GM19239 (cell line): ENCODE data around the gene SEC22C.
"Not testable (repeated sequence)": the region's sequence is repeated elsewhere in the genome, so short reads cannot be mapped to it uniquely, and the experiment has no call there.

Source experiments
- DNase-seq: peaks from one replicate; pipeline ENCODE4 v3.0.0; 2011; ENCODE audit warnings: low spot score; ENCODE audit not compliant: insufficient read length
- FAIRE-seq: peaks from 2 replicates; lab custom pipeline; 2011; peaks lifted over from hg19 to GRCh38; lab: Jason Lieb, UNC

The SEC22C gene

DNA sequence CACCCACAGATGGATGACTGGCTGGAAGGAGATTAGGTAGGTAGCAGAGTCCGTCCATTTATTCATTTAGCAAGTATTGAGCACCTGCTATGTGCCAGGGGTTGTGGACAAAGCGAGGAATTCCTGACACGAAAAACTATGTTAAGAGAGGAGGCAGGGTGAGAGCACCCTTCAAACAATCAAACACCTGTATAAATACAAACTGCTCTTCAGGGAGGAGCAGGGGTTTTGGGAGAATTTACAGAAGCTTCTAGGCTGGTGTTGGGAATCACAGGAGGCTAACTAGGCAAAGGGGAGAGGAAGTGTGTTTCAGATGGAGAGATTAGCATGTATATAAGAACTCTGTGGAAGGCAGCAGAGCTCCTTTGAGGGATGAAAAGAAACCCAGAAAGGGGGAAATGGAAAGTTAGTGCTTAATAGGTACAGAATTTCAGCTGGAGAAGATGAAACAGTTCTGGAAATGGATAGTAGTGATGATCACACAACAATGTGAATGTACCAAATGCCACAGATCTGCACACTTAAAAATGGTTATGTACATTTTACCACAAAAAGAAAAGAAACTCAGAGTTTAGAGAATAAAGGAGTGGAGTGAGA is 805 bp upstream of the SEC22C start:
- DNase-seq, result no peak
- FAIRE-seq, result no peak

DNA sequence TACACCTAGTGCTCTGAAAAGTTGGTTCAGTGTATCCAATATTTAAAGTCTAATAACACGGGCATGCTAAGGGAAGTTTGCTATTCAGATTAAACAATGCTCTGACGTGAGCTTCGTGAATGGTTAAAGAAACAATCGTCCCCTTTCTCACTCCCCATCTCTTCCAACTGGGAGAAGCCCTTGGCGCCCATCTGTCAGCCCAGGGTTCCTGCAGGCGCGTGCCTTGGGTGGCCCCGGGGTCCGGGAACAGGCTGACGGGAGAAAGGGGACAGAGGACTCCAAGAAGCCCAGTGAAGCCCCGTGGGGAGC is 413 bp downstream of the SEC22C start:
- no peak for DNase-seq
- peak; percentile 57 for FAIRE-seq

DNA sequence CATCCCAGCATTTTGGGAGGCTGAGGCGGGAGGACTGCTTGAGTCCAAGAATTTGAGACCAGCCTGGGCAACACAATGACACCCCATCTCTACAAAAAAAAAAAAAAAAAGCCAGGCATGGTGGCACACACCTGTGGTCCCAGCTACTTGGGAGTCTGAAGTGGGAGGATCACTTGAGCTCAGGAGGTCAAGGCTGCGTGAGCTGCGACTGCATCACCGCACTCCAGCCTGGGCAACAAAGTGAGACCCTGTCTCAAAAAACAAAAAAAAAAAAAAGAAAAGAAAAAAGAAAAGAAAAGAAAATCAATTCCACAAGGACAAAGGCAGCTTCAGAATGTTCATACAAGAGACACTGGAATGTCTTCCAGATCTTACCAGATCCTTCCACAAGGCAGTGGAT is 2.4 kb downstream of the SEC22C start:
- FAIRE-seq, result not testable (repeated sequence)

DNA sequence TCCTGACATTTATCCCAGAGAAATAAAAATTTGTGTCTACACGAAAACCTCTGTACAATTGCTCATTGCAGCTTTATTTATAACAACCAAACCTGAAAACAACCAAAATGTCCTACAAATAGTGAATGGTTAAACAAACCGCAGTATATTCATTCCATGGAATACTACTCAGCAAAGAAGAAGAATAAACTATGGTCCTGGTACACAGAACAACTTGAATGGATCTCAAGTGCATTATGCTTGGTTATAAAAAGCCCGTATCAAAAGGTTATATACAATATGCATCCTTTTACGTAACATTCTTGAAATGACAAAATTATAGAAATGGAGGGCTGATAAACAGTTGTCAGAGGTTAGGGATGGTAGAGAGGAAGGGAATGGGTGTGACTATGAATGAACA is 3.7 kb downstream of the SEC22C start:
- DNase-seq (no peak), FAIRE-seq (peak; percentile 49)

More for the DNA sequence above, 2.4 kb downstream of the SEC22C start:
- DNase-seq, result not testable (repeated sequence)

DNA sequence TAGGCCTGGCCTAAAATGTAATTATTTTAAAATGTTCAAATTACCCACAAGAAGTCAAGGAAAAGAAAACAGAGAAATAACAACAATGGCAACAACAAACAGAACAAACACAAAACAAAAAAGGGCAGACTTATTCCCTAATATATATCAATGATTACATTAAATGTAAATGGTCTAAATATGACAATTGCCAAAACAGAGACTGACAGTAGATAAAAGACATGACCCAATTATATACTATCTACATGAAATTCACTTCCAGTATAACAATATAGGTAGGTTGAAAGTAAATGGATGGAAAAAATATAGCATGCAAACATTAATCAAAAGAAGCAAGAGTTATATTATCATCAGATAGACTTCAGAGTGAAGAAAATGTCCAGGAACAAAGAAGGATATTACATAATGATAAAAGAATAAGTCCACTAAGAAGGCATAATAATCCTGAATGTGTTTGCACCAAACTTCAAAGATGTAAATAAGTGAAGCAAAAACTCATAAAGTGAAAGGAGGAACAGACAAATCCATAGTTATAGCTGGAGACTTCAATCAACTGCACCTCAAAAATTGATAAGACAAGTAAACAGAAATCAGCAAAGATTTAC is 6.5 kb downstream of the SEC22C start:
- no peak for DNase-seq
- FAIRE-seq, result no peak

DNA sequence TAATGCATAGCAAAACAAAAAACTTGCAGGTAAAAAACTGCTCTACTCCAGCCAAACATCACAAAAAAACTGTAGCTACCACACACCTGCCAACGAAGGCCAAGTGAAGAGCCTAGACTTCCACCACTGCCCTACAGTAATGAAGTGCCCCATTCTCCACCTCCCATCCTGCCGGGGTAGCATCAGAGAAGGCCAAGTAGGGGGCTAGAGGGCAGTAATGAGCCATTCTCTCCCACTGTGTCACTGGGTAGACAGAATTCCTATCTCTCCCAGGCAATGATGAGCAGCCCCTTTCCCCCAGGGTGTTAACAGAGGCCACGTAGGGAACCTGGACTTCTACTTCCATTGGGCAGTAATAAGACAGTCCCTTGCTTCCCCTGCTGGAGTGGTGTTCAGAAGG is 9.5 kb downstream of the SEC22C start:
- no peak for DNase-seq
- peak; percentile 84 for FAIRE-seq

DNA sequence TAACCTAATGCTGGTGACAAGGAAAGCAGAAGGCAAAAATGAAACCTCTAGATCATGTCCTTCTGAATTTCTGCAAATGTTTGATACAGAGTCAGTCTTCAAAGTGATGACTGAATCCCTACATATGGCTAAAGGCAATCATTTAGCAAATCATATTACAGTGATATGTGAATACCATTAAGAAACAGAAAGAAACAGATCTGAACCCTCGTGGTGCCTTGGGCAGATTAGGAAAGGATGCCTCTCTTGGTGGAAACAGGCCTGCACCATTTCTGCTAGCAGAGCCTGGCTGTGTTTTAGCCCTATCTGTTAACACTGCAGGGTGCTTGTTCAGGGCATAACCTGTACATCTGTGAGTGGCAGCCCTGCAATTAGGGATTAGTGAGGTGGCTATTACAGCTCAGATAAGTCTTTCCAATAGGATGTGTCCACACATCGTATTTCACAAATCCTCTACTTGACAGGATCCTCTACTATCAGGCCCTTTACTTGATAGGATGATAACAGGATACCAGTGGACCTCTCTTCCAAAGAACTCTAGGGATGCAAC is 12.1 kb downstream of the SEC22C start:
- no peak for DNase-seq
- FAIRE-seq, result no peak

DNA sequence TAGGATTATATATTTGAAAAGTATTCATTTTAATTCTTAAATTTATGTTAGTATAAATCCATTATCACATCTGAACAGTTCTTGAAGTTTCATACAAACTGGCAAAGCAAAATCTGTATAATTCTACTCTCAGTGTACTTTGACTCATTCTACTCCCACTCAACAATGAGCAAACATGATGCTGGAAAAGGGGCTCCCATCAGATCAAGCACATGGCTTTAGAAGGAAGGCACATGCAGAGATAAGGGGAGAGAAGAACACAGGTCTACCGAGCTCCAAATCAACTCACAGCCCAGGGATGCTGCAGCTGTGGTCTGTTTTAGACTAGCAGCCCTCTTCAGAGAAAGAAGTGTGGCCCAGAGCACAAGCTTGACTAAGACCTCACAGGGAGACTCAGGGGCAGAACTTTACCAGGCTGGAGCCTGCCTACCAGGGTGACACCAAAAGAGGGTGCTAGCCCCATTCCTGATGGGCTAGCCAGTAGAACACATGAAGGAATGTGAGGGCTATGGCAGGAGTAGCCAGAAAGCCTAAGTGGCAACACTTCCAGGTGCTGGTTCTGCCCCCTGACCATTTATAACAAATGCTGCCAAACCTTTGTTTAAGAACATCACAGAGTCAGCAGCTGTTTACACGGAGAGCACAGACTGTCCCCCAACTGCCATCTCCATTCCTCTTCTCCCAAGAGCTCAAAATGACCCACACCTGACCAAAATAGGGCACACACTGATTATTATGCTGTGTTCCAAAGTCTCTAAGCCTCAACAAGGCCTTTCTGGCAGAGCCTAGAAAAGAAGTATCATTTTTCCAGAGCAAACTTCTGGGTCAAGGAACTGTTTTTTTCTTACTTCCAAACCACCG is 19.5 kb downstream of the SEC22C start:
- FAIRE-seq, result no peak
- DNase-seq, result no peak

DNA sequence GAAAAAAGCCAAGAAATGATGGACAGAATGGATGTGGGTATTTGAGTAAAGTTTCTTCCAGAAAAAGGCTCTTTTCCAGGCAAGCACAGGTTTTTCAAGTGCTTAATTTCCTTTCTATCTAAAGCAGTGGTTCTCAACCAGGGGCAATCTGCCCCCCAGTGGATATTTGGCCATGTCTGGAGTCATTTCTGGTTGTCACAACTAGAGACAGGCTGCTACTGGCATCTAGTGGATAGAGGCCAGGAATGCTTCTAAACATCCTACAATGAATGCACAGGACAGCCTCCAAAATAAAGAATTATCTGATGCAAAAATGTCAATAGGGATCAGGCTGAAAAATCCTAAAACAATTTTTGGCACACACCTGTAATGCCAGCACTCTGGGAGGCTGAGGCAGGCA is 23.9 kb downstream of the SEC22C start:
- FAIRE-seq (no peak), DNase-seq (no peak)

DNA sequence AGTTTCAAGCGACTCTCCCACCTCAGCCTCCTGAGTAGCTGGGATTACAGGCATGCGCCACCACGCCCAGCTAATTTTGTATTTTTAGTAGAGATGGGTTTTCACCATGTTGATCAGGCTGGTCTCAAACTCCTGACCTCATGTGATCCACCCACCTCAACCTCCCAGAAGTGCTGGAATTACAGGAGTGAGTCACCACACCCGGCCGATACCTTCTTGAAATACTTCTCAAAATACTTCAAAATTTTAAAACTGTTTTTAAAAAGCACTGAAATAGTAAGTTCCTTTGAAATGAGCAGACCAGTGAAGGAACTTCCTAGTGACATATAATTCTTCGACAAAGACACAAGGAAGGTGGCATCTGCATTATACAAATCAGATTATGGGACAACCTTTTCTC is 24.9 kb downstream of the SEC22C start:
- DNase-seq, FAIRE-seq: not testable (repeated sequence)

DNA sequence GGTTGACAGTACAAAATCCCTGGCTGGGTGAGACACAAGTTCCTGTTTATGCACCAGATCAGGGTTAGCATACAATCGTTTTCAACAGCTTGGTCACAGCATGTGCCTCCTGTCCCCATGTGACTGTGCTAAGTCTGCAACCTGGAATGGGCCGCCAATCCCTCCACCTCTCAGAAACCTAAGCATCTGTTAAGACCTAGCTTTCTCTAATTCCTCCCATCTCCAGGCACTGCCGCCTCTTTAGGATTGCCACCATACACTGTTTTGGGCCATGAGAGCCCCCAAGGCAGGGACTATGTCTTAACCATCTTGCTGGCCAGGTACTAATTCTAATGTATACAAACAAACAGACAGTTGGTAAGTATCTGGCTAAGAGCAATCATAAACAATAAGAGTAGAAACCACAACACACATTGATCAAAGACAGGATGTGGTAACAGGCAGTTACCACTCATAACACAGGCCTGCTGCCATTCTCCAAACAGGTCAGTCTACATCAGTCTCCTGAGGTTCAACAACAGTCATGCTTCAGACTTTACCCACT is 25.6 kb downstream of the SEC22C start:
- no peak for DNase-seq
- FAIRE-seq, result peak; percentile 52

DNA sequence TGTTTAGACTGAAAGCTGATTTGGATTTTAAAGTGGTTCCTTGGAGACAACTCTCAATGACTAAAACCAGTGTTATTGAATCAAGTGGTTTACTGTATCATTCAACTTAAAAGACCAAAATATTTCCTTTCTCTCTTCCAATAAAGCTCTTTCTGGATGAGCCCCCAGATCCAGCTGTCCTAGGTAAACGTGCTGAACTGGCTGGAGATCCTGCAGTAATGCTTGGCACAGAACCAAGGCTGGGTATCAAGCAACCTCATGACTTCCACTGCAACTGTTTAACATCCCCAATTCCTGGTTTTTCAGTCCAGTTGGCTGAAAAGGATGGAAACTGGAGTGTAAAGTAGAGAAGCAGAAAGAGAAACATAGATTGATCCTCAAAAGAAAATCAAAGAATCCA is 28.9 kb downstream of the SEC22C start:
- DNase-seq (no peak), FAIRE-seq (no peak)

DNA sequence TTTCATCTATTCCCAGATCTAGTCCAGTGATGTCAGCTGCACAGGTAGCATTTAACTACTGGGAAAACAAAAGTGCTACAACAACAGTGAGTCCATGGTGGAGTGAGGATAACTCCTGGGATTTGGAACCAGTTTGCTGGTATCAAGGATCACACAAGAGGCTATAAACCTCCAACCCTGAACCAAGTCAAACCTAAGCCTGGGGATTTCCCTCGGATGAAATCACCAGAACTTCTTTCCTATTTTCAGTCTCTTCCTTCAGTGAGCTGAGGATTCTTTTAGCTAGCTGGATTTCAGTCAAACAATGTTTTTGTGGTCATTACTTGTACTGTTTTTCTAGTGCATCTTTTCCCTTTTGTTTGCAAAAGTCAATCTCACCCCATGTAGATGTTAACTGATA is 31.5 kb downstream of the SEC22C start:
- FAIRE-seq (no peak), DNase-seq (no peak)

DNA sequence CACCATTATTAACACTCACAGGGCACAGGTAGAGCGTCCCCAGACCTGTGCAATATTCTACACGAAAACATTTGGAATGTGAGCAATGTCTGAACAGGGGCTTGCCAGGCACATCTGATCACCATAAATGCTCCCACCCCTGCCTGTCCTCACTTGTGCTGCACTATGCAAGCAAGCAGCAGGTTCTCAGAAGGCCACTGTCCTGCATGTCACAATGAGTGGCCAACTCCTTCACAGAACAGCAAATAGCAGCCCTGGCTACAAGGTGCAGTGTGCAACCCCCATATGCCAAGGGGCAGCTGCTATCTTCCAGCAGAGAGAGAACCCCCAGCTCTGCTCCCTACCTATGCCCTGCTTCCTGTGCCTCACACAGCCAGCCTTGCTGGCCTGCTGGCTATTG is 32.6 kb downstream of the SEC22C start:
- DNase-seq, result no peak
- no peak for FAIRE-seq

DNA sequence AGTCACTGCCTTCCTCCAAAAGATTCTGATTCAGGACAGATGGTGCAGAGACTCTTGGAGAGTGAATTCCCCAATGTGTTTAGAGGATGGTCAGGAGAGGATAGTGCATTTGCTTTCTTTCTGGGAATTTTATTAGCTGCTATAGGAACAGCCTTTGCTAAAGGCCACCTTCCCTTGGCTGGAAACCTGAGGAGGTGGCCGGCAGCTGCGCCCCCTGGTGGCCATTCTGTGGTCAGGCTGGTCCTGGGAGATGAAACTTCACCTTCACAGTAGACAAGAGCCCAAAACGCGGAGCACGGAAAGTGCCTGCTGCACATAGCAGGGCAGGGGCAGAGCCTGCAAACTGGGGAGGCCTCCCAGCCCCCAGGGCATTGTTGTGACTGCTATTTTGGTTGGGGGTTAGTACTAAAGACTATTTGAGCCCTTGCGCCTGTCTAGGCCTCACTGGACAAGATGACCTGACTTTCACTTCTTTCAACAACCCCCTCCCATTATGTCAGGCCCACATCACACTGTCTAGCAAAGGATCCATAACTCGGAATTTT is 34.3 kb downstream of the SEC22C start:
- FAIRE-seq (peak; percentile 51), DNase-seq (peak; percentile 57)

DNA sequence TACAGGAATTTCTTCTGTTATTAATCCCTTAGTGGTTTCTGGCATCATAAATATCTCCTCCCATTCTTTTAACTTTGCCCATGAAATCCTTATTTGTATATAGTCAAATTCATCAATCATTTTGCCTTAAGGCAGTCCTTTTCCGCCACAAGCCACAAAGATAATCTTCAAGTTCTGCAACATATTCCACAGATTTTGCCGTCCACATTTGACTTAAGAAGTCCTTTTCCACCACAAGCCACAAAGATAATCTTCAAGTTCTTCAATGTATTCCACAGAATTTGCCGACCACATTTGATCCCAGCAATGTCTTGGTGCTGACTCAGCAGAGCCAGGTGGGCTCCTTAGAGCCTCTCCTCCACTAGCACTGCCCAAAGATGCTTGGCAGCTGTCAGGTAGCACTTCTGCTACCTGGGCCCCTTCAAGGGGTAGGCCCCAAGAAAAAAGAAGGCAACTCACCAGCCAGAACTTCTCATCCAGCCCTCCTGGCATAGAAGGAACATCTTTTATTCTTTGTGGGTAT is 35.0 kb downstream of the SEC22C start:
- FAIRE-seq (no peak), DNase-seq (no peak)

DNA sequence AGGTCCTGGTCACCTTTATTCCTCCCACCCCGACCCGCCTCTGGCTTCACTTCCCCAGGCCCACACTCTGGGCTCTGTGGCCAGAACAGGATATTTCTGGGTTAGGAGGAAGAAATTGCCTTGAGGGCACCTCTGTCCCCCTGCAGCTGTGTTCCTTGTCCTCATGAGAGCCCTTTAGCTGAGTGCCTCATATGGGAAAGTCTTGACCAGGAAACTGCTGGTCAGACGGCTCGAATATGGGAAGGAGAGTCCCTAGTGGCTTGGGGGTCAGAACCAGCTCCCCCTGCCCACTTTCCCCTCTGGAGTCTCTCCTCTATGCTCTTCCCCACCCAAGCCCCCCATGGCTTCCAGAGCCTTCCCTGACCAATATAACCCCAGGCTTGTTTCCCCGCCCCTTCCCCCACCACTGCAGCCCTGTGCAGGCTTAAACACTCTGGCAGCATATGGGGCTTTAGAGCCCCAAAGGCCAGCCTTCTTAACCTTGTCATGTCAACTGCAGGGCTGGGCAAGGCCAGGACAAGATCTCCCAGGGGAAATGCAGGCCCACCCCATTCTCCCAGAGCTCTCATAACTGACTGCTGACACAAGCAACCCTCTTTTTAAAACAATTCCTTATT is 36.4 kb downstream of the SEC22C start:
- FAIRE-seq (no peak), DNase-seq (no peak)

DNA sequence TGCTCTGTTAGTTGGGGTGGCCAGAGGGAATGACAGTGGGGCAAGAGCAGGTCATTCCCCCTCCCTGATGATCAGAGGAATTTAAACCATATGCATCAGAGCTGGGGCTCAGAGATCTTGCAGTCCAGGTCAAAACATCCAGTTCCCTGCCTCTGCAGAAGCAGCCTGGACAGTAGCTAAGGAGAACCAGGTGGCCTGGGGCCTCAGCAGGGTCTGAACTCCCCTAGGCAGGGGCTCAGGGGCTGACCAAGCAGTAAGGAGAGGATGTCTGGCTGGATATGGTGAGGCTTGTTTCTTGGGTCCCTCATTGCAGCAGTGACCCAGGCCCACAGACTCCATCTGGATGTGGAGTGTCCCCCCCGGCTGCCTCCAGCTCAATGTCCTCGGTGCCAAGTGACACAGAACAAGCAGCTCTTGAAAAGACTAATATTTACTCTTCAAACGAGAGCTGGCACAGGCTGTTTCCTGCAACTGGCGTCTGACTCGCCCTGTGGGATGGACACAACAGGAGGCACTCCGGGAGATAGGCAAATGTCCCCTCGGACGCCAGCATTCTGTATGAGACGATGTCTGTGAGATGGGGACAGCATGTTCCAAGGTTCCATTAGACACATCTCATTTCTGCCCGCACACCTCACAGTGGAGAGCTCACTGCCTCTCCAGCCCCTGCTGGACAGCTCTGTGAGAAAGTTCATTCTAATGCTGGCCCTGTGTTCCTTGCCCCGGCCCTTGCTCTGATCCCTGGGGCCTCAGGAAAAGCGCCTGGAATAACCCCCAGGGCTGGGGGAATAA is 37.1 kb downstream of the SEC22C start:
- DNase-seq (no peak), FAIRE-seq (no peak)

DNA sequence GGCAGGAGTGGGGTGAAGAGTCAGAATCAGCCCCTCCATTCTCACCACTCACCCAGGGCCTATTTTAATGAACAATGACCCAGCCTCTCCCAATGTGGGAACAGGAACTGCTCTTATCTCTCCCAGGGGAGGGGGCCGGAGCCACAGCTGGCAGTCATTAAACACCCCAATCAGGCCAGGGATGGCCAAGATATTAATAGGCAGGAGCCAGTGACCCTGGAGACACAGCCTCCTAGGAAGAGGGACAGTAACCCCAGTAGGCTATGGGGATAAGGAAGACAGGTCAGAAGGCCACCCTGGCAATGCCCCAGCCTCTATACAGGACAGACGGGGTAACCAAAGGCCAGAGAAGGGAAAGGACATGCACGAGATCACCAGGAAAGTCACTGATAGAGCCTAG is 40.7 kb downstream of the SEC22C start:
- FAIRE-seq, result no peak

More for the DNA sequence above, 40.7 kb downstream of the SEC22C start:
- DNase-seq, result no peak
